Epidermal melanocyte (primary cell): ENCODE results near the gene NPPA.
A peak's percentile ranks its signal among the peaks of the same experiment; 100 is the strongest.
"Not testable (repeated sequence)": the region's sequence is repeated elsewhere in the genome, so short reads cannot be mapped to it uniquely, and the experiment has no call there.

ENCODE experiments used
- DNase-seq: peaks from one replicate; pipeline ENCODE4 v3.0.0; 2011; ENCODE audit warnings: low spot score; ENCODE audit not compliant: insufficient read length

NPPA gene

DNA sequence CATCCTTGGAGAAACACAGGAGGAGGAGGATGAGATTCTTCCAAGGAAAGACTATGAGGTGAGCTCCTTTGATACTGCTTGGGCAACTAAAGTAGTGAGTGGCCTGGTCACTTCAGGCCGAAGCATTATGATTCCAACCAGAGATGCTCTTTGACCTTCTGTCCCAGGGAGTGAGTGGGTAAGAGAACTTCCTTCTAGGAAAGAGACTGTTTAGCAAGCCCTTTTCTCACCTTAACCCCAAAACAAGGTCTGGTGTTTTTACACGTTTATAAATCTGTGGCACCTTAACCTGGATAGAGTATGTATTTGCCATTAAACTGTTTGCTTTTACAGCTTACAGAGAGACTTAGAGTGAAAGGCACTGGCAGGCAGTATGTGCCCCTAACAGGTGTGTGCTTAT is 40.5 kb downstream of the NPPA start:
- no peak for DNase-seq

DNA sequence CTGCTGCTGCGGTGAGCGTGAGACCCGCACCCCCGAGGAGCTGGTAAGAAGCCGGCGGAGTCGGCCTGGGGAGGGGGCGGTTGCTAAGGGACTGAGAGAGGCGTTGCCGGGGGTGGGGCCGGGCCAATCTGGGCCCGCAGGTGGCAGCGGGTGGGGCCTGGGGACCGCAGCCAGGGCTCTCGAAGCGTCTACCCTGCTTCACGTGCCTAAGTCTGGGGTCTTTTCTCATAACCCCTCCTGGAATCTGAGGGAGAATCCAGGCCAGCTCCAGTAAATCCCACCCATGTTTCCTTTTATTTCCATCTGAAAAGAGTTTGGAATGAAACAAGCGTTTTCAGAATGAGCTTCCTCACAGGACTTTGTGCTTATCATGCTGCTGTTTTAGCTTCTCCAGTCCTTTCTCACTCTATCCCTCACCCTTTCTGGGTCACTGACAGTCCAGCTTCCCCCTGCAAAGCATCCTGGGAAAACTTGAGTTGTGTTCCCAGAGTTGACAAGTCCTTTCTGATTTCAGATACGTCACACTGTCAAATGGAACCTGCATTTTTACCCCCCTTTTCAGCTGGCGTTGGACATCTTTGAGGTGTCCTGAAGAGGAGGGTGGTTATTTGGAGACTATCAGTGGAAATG is 41.2 kb downstream of the NPPA start:
- DNase-seq = no peak

DNA sequence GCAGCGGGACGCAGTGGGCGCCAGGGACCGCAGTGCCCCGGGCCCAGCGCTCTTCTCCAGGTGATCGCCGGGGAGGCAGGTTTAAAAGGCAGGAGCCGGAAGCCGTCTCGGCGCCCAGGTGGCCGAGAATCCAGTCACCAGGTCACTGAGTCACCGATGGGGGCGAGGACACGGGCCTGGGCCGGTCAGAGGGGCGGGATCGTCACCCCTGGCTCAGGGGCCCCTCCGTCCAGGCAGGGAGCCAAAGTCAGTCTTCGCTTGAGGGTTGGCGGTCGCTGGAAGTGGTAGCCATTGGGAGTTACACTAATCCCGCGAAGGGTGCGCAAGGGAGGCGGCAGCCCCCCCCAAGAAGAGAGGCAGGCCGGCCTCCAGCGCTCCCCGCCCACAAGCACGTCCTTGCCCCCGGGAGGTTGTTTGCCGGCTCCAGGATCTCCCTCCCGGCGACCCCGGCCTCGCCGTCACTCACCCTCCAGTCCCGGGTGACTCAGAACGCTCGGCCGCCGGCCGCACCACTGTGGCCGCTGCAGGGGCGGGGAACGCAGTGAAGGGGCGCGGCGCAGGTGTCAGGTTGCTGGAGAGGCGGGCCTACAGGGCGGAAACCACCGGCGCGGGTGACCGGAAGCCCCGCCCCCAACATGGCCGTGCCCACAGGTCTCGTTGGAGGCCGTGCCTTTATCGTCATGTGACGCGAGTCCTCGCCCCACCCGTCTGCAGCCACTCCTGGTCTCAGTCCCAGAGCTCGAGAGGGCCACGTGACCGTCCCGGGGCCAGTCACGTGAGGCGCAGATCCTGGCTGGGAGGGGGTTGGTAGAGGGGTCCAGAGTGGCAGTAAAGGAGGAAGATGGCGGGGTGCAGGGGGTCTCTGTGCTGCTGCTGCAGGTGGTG is 41.9 kb downstream of the NPPA start, which contains the start of the genes CLCN6 and MTHFR:
Gene CLCN6 (plus strand): TSS at position 770 of the 885 bp plus-strand sequence. CDS start 72 bp downstream, at position 842.
Gene MTHFR (minus strand): TSS at position 543 of the 885 bp plus-strand sequence. CDS start 2,848 bp downstream, outside the sequence.
- DNase-seq = peak; percentile 93

DNA sequence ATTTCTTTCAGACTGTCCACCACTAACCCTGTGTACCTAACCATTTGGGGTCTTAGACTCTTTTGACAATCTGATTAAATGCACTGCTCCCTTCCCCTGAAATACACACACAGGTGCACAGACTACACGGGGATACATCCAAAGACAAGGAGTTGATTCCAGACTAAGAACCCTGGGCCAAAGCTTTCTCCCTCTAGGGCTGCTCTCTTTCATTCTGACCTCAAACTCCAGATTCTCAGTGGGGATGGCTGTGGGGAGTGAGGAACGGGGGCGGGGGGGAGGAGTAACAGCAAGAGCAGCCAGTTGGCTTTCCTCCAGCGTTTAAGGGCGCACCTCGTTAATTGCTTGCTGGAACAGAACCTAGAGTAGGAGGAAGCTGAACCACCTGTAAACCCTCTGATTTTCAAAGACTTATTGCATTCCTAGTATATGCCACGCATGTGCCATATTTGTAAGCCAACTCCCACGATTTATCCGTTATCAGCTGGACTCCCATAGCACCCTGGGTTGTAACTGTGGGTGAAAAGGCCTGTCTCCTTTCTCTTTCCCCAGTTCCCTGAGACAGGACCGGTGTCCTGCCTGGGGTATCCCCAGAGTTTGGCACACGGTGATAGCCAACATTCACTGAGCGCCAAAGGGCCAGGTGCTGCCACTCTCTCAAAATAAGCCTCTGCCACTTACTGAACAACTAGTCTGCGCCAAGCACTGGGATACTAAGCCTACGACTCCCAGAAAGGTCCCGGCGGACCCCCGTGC is 42.7 kb downstream of the NPPA start:
- DNase-seq = no peak

DNA sequence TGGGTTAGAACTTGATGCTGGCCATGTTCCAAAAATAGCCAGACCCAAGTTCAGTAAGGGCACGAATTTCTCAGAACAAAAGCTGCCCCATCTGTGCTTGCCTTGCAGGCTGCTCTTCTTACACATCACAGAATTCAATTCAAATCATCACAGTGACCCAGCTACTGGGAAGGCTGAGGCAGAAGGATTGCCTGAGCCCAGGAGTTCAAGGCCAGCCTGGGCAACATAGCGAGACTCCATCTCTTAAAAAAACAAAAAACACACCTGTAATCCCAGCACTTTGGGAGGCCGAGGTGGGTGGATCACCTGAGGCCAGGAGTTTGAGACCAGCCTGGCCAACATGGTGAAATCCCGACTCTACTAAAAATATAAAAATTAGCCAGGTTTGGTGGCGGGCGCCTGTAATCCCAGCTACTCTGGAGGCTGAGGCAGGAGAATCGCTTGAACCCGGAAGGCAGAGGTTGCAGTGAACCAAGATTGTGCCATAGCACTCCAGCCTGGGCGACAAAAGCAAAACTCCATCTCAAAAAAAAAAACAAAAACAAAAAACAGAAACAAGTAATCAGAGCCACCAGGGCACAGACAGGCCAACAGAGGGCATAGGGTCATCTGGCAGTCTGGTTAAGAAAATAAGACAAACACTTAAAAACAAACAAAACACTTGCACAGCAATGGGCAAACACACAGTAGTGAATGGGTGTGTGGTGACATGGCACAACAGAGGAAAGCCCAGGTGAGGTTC is 43.5 kb downstream of the NPPA start:
- not testable (repeated sequence) for DNase-seq

DNA sequence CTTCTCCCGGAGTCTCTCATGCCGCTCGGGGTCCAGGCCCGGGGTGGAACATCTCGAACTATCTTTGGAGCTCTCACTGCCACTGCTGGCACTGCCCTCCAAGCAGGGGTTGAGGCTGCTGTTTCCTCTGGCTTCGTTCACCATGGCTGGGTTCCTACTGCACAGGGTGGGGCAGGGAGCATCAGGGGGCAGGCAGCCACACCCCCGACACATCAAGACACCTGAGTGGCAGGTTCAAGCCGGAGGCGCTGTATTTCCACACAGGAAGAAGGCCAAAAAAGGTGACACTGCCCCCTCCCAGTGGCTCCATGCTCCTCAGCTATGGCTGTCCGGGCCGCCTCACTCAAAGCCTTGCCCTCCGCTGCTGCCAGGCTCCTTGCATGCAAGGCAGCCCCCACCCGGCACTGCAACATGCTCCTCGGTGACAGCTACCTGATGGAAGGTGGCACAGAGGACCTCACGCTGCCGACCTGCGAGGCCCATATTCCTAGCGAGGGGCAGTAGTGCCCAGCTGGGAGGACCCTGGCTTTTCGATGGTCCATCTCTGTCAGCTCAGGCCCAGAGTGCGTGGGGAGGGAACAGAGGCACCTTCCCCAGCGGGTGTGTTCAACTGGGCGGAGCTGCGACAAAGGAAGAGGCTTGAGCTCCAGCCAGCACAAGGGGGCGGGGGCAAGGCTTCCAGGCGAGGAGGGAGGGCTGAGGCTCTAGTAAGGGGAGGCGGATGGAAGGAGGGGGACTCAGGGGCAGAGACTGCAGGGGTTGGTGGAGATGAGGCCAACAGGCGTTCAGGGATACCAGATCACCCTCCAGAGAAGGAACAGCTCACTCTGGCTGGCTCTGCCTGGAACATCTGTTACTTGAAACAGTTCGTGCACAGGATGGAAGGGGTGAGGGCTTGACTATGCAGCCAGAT is 44.4 kb downstream of the NPPA start:
- DNase-seq = peak; percentile 67

DNA sequence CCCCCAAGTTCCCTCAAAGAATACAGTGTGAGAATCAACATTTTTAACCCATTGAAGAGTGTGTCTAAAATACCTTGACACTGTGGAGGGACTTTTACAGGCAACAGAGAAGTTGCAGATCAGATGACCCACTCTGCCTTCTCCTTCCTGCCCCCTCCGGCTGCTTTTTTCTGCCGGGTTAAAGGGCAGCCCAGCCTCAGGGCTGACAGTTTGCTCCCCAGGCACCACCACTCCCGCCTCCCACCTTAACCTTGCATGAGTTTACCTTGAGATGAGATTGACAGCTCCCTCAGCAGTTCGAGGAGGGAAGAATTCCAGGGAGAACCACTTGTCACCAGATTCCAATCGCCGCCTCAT is 45.0 kb downstream of the NPPA start:
- no peak for DNase-seq

DNA sequence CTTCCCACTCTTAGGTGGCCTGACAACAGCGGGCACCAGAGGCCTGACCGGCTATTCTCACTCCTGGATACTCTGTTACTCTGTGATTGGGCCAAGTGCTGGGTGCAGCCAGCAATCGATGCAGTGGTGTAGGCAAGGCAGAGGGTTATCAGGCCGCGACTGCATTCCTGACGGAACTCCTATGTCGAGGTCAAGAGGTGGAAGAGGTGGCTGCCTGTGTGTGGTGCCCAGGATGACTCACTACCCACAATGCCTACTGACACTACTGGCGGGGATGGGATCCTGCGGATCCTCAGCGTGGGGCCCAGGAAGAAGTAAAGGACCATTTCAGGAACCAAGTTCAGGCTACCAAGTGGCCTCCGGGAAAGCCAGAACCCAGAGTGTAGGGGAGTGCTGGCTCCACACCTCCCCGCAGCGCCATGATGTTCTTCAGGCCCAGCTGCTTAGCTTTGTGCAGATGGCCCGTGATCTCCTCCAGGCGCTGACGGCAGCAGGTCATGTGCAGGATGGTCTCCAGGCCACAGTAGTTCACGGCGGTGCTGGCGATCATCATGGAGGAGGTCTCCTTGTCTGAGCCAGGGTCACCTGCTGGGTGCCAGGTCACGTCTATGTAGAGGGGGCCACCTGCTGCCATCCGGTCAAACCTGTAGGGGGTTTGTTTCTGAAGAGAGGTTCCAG is 46.7 kb downstream of the NPPA start:
- no peak for DNase-seq

DNA sequence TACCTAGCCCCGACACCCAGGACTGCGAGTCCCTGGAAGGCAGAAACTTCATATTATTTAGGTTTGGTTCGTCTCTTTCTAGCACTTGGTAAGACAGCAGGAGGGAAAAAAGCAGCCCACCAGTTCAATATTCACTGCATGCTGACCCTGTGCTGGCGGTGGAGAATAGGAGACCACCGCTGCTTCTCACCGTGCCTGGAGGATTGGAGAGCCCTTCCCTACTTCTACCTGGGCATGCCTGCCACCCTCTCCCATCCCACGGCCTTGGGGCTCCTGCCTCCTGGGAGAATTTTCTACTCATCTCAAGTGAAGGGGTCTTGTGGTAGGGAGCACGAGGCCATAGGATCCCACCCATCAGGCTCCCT is 47.2 kb downstream of the NPPA start:
- no peak for DNase-seq

DNA sequence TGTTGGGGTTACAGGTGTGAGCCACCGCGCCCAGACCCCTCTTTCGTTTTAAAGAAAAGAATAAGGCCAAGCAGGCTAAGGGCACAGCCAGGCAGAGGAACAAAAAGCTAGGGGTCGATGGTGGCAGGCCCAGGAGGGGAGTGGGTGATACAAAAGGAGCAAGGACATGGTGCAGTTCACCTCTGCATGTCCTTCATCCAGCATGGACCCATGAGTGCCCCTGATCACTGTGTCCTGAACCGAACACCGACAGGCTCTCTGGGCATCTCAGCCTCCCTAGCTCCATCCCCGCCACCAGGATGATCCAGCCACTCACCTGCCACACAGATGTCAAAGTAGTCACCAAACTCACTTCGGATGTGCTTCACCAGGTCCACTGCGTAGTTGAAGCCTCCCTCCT is 47.7 kb downstream of the NPPA start:
- no peak for DNase-seq

DNA sequence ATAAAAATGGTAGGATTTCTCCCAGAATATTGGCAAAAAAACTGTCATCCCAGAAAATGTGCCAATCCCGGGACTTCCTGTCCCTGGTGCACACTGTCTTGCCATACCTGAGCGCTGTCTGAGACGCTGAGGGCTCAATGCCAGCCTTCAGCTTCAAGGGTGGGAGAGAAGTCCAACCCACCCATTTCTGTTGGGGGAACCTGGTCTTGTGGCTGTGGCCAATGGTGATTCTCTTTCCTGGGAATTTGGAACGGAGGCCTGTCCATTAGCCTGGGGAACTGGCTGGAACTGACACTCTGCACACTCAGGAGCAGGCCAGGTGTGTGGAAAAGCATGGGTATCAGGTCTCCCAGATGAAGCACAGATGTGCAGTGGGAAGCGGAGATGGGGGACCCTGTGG is 48.5 kb downstream of the NPPA start:
- no peak for DNase-seq

DNA sequence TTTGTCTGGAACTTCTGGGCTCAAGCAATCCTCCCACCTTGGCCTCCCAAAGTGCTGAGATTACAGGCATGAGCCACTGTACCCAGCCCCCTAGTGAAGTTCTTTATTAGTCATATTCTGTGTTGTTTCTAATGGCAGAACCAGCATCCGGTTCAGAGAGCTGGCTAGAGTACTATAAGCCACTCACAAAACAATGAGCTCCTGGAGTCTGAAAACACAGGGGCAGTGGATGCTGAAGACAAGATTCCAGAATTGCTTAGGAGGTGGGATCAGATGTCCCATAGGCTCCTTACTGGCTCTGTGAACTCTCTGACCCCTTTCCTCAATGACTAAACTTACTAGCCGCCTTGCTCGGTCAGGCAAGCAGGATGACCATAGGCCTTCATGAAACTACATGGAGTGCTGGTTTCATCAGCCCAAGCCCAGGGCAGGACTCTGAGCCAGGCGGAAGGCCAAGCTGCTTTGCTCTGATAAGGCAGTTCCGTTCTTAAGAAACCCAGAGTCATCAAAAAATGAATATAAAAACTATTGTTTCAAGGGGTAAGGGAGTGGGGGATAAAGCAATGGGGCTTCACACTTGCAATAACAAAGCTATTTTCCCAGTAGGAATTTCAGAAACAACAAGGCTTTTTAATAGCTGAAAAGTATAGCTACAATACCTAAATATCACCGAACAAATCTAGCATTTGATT is 49.9 kb downstream of the NPPA start:
- DNase-seq = no peak

DNA sequence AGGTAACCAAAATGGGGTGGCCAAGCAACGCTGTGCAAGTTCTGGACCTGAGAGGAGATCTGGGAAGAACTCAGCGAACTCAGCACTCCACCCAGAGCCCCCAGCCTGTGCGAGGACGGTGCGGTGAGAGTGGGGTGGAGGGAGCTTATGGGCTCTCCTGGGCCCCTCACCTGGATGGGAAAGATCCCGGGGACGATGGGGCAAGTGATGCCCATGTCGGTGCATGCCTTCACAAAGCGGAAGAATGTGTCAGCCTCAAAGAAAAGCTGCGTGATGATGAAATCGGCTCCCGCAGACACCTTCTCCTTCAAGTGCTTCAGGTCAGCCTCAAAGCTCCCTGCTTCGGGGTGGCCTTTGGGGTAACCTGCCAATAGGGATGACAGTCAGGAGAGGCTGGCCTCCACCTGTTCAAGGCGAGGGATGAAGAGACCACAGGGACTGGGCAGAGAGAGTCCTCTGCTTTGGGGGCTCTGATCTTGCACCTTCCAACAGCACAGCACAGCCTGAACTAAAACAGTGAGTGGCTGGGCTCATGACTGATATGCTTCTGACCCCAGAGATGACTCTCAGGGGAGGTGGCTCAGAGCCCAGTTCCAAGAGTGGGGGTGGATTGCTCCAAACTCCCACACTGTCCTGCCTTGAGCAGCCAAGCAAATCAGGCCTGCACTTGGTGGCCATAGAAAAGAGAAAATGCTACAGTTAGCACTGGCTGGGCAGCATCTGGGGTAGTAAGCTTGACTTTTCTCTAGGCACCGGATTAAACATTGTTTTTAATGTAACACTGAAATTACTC is 51.4 kb downstream of the NPPA start:
- DNase-seq = no peak
